Thoracic aorta endothelial cell (primary cell): Measurements from ENCODE around the gene ACADS. TPM values are rescaled to one million over a fixed set of nuclear protein-coding genes. Genes with fewer than 3 reads are reported as not detected.

ENCODE experiments used
- total RNA-seq: library from RNA; depleted of rRNA; stranded (reverse); fragments of >200 nt; gene quantifications from 2 replicates; pipeline ENCODE4 v1.2.3, GENCODE V29; 2012

Gene ACADS
- total RNA-seq = 7.6 and 11.4 TPM in 2 replicates

DNA sequence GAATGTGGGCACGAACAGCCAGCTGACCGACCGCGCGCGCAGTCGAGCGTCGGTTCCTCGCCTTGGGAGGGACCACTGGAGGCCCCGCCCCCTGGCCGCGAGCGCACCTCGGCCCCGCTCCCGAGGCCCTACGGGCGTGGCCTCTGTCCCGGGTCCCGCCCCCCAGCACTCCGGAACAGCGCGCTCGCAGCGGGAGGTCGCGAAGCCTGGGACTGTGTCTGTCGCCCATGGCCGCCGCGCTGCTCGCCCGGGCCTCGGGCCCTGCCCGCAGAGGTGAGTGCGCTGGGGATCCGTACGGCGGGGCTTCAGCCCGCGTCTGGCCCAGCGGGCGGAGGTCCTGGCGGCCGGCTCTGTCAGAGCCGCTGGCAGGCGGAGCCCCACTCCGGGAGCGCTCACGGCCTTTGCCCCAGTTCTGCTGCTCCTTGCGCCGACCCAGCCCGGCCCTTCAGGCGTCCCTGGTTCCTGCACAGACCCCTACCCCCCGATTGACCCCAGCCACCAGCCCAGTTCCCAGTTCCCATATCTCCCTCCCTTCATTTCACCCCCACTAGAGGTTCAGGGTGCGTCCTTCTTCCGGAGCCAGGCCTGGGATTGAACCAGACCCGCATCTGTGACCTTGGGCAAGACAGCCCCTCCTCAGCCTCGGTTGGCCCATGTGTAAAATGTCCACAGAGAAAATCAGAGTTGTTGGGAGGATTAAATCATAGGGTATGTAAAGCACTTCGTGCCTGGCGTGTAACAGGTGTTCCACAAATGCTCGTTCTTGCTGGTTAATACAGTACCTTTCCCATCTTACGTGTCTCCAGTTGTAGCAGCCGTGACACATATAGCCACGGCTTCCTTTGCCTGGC, at the start of gene ACADS:
TSS of gene ACADS (plus strand) at position 168 of the 851 bp plus-strand sequence. CDS start at position 228, 60 bp downstream.

GRCh38 chr12:120686690-120687577, 38.7 kb upstream of the ACADS start, which contains the start of gene MLEC:
Gene MLEC, plus strand, starts transcription at chr12:120687149. Its CDS starts 148 bp downstream, at chr12:120687297.

GRCh38 chr12:120710031-120710804, 15.4 kb upstream of the ACADS start, which contains the start of gene UNC119B:
Gene UNC119B, plus strand, starts transcription at chr12:120710458. Its CDS starts 17 bp downstream, at chr12:120710475.

Other genes starting within 250 kb of the ACADS start
- gene DYNLL1, start 229.7 kb upstream of the ACADS start, total RNA-seq = 320 TPM in 2 replicates
- 20.8 and 22.3 TPM in 2 replicates for gene COQ5, start 196.7 kb upstream of the ACADS start, total RNA-seq
- gene RNF10, start 191.5 kb upstream of the ACADS start, total RNA-seq = 165 and 196 TPM in 2 replicates
- gene POP5, start 144.4 kb upstream of the ACADS start, total RNA-seq = 24.6 and 25.0 TPM in 2 replicates
- 0.14 TPM in 1 of 2 replicates, not detected in the other for gene CABP1, start 85.2 kb upstream of the ACADS start, total RNA-seq
- gene MLEC, start 38.7 kb upstream of the ACADS start, total RNA-seq = 81.5 and 110 TPM in 2 replicates
- gene UNC119B, start 15.4 kb upstream of the ACADS start, total RNA-seq = 22.1 and 28.4 TPM in 2 replicates
- gene SPPL3, start 178.5 kb downstream of the ACADS start, total RNA-seq = 13.0 and 15.1 TPM in 2 replicates